NCI-H1092 (cell line): Measurements from ENCODE around the gene P2RY11.

Experiments
- DNase-seq: peaks from one replicate; lab custom pipeline; 2025; lab: John Stamatoyannopoulos, UW

P2RY11 gene

DNA sequence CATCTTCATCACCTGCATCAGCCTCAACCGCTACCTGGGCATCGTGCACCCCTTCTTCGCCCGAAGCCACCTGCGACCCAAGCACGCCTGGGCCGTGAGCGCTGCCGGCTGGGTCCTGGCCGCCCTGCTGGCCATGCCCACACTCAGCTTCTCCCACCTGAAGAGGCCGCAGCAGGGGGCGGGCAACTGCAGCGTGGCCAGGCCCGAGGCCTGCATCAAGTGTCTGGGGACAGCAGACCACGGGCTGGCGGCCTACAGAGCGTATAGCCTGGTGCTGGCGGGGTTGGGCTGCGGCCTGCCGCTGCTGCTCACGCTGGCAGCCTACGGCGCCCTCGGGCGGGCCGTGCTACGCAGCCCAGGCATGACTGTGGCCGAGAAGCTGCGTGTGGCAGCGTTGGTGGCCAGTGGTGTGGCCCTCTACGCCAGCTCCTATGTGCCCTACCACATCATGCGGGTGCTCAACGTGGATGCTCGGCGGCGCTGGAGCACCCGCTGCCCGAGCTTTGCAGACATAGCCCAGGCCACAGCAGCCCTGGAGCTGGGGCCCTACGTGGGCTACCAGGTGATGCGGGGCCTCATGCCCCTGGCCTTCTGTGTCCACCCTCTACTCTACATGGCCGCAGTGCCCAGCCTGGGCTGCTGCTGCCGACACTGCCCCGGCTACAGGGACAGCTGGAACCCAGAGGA is 2.6 kb downstream of the P2RY11 start:
- DNase-seq: no peak

DNA sequence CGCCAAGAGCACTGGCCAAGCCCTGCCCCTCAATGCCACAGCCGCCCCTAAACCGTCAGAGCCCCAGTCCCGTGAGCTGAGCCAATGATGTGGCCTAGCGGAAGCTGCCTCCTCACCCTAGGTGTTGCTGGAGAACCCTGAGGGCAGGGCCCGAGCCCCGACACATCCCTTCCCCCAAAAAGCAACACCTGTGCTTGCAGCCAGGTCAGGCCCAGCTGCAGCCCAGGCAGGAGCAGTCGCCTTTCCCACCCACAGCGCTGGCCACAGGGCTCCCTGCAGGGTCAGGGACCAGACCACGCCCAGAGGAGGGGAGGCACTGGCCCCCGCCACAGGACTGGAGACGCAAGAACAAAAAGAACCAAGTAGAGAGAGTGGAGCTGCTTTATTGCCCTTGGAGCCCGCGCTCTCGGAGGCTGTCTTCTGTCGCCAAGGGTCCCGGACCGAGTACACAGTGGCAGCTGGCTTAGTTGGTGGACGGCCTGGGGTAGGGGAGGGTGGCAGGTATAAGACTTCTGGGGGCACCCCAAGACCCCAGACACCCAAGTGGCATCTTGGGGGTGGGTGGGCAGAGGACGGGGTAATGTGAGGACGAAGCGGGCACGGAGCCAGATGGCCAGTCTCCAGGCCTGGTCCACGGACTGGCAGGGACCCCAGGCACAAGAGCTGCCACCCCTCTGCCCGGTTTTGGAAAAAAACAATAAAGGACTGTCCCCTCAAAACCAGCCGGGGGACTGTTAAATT is 3.3 kb downstream of the P2RY11 start:
- no peak for DNase-seq

DNA sequence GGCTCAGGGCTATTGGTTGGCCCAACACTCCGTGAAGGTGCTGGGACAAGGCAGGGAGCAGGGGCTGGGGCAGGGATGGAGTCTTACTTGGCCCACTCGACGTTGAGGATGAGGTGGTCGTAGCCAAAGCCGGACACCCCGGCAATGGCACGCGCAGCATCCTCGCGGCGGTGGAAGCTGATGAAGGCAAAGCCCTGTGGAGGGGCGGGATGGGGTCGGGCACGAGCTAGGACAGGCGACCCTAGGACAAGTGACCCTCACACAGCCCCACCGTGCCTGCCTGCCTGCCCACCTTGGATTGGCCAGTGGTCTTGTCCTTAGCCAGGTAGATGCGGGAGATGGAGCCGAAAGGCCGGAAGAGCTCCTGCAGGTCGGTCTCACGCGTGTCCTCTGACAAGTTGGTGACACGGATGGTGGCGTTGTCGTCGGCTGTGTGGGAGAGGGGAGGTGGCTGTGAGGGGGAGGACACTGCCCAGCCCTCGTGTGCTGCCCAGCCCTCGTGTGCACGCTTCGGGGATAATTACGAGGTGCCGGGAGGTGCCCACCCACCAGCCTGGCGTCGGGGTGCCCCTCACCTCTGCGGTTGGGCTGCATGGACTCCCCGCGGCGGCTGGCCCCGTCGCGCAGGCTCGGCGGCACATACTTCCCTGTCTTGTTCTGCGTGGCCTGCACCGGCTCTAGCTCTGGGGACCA is 4.0 kb downstream of the P2RY11 start:
- no peak for DNase-seq

DNA sequence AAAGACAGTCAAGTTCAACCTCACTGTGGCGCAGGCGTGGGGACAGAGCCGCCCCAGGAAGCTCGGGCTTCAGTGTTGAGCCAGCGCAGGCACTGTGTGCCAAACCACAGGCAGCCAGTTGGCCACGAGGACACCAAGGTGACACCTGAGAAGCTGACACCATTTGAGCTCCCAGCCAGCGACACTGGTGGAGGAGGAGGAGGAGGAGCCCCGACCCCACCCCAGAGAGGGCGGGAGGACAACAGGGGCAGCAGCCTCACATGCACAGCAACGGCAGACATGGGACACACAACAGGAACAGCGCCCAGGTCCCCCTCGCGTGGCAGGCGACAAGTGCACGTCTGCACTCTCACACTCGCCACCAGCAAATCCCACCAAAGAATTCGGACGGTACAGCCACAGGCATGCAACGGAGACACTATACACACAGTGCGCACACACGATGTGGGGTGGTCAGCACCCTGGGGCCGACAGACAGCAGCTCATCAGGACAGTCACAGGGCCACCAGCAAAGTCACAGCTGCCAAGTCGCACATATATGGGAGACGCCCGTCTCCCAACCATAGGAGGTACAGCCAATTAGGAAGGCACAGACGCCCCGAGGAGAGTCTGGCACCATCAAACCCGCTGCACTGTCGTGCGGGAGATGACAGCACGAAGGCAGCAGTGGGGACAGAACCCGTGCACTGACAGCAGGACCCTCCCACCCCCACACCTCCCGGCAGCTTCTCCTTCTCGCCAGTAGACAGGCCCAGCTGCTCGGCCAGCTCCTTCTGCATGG is 4.8 kb downstream of the P2RY11 start:
- DNase-seq: no peak

DNA sequence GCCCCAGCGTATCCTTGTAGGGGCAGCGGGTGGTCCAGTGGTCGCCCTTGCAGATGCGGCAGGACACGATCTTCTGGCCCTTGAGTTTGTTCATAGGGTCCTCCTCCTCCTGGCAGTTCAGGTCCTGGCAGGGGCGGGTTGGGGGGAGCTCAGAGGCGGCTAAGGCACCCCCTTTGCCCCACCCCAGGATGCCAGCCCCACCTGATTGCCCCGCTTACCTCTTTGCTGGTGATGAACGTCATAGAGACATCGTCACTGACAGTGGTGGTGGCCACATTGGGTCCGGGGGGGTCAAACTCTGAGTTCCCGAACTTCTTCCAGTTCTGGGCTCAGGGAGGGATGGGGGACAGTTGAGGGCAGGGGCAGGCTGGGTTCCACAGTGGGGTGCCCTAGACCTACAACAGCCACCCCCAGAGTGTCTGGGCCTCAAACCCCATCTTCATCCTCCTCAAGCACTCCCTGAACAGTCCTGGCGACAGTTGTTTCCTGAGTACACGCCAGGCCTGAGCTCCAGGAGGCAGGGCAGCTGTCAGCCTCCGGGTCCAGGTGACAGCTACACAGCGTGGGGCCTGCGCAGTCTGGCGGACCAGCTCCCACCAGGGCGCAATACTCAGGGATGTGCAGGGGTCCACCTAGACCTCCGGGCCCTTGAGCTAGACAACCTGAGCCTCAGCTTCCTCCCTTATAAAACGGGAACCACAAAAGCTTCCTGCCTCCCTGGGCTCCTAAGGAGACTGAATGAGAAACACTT is 5.5 kb downstream of the P2RY11 start:
- DNase-seq: no peak

DNA sequence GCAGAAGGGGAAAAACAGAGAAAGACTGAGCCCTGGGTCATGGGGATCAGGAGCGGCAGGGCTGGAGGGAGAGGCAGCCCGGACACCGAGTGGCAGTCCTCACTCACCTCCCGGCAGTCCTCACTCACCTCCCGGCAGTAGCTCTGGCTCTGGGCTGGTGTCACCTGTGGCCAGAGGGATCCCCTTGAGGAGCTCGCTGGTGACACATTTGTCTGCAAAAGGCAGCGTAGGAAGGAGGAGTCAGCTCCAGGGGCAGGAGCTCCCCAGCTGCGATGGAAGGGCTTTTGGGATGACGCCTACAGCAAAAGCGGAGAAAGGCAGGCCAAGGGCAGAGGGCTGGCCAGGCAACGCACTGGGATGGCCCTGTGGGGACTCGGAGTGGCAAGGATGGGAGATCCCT is 7.5 kb downstream of the P2RY11 start:
- no peak for DNase-seq

DNA sequence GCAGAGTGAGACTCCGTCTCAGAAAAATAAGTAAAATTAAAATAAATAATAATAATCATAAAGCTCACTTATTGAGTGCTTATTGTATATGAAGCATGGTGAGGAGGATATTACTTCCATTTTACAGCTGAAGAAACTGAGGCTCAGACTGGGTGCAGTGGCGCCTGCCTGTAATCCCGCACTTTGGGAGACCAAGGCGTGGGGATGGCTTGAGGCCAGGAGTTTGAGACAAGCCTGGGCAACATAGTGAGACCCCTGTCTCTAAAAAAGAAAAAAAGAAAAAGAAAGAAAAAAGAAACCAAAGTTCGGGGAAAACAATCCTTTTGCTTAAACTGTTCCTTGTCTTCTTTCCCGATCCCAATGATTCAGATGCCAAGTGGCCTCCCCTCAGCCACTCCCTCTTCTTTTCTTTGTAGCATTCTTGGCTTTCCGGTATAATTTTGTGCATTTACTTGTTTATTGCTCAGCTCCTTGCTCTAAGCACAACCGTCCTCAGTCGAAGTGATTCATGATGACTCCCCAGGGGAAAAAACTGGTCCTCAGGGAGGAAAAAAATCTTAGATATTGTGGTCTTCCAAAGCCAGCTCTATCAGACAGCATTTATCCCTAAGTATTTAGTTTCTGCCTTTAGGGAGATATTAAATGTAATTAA is 9.2 kb downstream of the P2RY11 start:
- DNase-seq: no peak

DNA sequence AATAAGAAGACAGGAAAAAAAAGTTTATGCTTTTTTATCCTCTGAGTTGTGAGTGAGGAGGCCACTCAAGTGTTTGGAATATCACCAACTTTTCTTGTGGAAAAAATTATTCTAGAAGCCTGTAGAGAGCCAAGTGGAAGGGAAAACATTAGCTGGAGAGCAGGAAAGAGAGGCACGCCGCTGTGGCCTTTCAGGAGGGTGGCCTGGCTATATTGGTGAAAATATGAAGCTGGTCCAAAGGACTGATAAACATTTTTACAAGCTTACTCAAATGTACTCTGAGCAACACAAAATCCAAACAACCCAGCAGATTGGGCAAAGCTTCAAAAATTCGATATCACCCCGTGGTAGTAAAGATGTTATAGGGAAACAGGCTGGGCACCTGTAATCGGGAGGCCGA is 10.6 kb downstream of the P2RY11 start:
- no peak for DNase-seq

DNA sequence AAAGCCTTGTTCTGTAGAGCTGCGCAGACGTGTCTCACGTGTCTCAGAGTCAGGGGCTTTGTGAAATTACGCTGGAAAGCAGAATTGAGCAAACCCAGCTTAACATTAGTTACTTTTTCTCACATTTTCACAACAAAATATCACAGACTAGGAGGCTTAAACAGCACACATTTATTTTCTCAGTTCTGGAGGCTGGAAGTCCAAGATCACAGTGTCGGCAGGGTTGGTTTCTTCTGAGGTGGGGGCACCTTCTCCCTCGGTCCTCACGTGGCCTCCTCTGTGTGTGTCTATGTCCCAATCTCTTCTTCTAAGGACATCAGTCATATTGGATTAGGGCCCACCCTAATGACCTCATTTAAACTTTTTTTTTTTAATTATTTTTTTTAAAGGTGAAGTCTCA is 12.9 kb downstream of the P2RY11 start:
- no peak for DNase-seq

DNA sequence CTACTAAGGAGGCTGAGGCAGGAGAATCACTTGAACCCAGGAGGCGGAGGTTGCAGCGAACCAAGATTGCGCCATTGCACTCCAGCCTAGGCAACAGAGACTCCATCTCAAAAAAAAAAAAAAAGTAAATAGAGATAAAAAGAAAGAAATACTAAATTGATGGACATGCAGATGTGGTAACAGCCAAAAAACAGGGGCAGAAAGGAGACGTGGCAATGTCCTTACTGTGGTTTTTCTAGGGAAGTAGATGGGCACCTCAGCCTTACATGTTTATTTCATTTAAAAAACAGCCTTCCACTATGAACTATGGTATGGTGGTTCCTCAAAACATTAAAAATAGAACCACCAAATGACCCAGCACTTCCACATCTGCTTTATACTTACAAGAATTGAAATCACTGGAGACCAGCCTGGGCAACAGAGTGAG is 14.7 kb downstream of the P2RY11 start:
- DNase-seq: no peak

DNA sequence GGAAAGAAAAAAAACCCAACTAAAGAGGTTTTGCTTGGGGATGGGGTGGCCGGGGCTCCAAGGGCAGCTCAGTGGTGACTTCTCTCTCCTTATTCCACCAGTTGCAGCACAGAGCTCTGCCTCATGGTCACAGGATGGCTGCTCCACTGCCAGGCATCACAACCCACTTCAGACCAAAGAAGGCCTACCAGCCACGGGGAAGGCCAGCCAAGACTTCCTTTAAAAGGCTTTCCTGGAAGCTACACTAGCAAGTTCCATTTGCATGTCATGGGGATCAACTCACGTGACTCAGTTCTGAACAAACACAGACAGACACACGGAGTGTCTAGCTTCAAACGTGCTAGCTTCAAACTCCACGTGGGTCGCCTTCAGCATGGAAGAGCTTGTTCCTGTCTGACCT is 21.4 kb downstream of the P2RY11 start:
- no peak for DNase-seq

DNA sequence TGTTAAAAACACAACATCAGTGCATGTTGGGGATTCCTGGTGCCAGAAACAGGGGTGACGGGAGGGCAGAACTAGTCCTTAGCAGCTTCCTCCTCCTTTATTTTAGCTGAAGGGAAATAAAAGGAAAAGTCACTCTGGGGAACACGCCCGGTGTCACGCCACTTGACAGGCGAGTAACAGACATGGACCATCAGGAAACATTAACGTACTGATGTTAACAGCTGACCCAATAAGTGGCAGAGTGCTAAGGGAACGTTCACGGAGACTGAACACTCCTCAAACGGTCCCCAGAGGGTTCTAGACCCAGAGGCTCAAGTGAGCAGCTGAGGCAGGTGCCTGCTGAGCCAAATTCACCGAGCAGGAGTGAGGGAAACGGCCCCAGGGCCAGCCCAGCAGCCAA is 22.1 kb downstream of the P2RY11 start:
- no peak for DNase-seq

DNA sequence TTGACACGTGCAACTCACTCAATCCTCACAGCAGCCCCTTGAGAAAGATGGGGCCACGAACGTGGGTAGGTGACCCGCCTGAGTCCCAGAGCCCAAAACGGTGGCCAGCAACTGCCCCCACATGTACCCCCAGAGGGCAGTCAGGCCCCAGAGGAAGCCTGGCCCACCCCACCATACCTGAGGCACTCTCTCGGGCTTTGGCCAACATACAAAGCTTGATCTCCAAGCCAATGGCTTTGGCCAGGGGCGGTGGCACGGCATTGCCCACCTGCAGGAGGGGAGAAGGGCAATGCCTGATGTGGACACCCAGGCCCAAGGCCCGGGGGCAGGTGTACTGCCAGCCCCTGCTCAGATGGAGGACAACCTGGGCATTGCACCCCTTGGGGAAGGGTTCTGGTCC is 22.5 kb downstream of the P2RY11 start:
- DNase-seq: no peak

DNA sequence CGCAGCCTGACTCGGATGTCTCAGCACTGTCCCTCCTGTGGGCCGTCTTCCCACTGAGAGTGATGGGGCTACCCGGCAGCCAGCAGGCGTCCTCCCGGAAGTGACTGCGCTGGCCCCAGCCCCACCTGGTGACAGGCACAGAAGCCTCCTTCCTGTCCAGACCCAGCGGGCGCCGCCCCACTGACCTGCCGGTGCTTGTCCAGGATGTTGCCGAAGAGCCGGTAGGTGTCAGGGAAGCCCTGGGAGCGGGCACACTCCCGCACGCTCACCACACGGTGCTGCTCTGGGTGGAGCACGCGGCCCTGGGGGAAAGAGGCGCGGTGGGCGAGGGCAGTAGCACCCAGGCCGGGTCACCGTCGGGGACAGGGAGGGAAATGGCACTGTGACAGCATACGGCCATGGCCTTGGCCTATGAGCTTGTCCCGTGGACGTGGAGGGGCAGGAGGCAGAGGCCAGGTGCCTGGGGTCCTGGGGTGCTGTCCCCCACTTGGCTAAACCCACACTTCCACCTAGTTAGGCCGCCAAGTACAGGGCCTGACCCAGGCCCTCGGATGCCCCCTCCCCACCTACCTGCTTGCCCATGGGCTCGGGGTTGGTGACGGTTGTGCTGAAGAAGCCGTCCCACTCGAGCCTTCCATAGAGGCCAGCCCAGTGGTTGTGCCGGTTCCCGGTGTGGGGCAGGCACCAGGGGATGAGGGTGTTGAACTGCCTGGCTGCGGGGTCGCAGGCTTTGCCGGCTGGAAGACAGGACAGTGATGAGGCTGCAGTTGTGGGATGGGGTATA is 24.2 kb downstream of the P2RY11 start:
- DNase-seq: no peak

DNA sequence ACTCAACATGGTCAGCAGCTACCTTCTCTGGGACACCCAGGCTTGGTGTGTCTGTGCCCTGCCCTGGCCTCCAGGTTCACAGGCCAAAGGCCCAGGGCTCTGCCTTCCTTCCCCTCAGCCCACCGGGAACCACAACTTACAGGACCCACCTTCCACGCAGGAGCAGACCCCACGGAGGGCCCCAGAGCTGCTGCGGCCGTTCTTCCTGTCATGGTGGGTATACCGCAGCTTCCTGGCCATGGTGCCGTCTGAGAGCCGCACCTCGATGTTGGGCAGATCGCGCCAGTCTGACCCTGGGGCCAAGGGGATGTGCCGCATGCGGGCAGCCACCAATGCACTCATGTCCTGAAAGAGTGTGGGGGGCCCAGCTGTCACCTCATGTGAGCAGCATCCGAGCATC is 25.4 kb downstream of the P2RY11 start:
- DNase-seq: no peak

DNA sequence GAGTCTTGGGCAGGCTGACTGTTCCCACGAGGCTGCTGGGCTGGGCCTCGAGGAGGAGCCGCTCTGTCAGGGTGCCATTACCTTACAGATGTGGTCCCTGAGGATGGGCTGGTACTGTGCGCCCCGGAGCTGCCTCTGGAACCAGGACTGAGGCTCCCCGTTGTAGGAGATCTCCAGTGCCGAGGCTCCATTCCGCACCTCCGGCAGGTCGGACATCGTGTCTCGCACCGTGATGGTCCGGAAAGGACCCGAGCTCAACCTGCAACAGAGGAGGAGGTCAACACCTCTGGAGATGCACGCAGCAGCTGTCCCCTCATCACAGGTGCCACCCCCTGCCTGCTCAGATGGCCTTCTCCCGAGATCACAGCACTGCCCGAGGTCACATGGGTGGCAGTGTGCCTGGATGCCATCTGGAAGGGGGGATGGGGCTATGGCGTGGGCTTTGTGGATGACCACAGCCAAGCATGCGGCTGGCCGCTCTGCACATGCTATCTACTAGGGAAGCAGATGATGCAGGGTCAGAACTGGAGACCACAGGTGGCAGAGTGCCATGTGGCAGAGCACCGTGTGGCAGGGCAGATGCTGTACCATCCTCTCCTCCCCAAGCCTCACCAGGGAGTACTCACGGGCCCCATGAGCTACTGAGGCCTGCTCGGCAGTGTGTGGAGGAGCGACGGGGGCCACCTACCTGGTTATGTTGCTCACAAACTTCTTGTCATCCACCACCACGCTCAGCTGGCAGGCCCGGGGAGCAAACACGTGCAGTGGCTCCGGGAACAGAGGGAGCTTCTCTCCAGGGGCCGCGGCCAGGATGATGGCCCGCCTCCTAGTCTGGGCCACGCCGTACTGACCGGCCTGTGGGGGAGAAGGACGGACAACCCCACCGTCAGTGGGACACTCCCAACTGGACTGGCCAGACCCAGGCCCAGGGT is 26.5 kb downstream of the P2RY11 start:
- no peak for DNase-seq

DNA sequence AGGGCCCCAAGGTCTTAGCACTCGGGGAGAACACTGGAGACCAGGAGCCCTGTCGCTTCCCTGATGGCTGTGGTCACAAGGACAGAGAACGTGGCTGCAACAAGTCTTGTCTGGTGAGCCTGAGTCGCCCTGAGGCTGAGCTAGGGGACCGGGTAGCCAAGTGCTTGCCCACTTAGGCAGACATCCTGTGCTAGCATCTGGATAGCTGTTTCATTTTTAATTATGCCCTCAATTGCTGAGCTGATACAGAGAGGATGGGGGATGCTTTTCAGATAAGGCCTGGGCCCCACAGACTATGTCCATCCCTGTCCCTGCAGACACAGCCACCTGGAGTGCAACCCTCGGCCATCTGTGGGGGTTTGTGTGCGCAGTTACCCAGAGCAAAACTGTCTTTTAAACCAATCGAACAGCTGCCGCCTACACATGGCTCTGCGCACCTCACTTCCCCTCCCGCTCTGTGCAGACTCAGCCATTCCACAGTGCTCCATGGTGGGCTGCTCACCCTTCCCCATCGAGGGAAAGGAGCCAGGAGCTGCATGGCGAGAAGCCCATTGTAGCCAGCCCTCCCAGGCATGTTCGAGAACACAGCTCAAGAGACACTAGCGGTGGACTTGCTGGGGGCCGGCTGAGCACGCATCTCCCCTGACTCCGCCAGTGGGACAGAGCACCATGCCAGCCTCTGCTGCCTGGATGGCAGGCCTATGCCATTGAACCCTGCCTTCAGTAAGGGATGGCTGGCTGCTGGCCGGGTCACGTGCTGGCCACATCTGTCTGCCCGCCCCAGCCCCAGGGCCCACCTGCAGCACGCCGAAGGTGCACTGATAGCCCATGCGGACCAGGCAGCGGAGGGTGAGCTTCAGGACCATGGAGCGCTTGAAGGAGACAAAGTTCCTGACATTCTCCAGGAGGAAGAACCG is 27.6 kb downstream of the P2RY11 start:
- no peak for DNase-seq

DNA sequence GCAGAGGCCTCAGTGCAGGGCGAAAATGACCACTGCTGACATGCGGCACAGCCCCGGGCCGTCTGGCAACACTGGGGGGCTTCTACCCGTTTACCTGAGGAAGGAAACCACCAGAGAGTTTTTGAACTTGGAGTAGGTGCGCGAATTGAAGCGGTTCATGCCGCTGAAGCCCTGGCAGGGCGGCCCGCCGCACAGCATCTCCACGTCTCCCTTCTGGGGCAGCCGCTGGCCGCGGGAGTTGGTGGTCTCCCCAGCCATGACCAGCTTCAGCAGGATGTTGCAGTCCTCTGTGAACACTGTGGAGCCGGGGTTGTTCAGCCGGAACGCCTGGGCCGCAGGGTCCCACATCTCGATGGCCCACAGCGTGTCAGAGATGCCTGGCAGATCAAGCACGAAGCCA is 28.5 kb downstream of the P2RY11 start:
- no peak for DNase-seq
